HEK293 (cell line): ENCODE data around the gene MINDY2.

Experiments used
- CTCF ChIP-seq: fragments of 450-650 bp; formaldehyde crosslinking; IDR thresholded peaks from 2 replicates; pipeline ENCODE4 v1.5.1; 2016; ENCODE audit warnings: missing biosample characterization, missing genetic modification characterization
- KLF16 ChIP-seq: fragments of 450-650 bp; formaldehyde crosslinking; IDR thresholded peaks from 2 replicates; pipeline ENCODE4 v1.5.1; 2017; ENCODE audit warnings: missing biosample characterization, missing genetic modification characterization
- REPIN1 ChIP-seq: fragments of 450-650 bp; formaldehyde crosslinking; IDR thresholded peaks from 2 replicates; pipeline ENCODE4 v1.5.1; 2017; ENCODE audit warnings: missing biosample characterization, missing genetic modification characterization, low read depth
- YY2 ChIP-seq: fragments of 450-650 bp; formaldehyde crosslinking; IDR thresholded peaks from 2 replicates; pipeline ENCODE4 v1.5.1; 2016; ENCODE audit warnings: missing biosample characterization, missing genetic modification characterization
- ZFHX2 ChIP-seq: fragments of 450-650 bp; formaldehyde crosslinking; conservative IDR thresholded peaks from 2 replicates; pipeline ENCODE4 v1.5.1; 2016; ENCODE audit warnings: missing biosample characterization, missing genetic modification characterization
- ZNF239 ChIP-seq: fragments of 450-650 bp; formaldehyde crosslinking; IDR thresholded peaks from 2 replicates; pipeline ENCODE4 v1.5.1; 2016; ENCODE audit warnings: missing biosample characterization, missing genetic modification characterization
- ZNF24 ChIP-seq: fragments of 450-650 bp; formaldehyde crosslinking; IDR thresholded peaks from 2 replicates; pipeline ENCODE4 v1.5.1; 2016; ENCODE audit warnings: missing biosample characterization, missing genetic modification characterization
- ZNF416 ChIP-seq: fragments of 450-650 bp; formaldehyde crosslinking; IDR thresholded peaks from 2 replicates; pipeline ENCODE4 v1.5.1; 2016; ENCODE audit warnings: missing biosample characterization, missing genetic modification characterization
- ZNF654 ChIP-seq: fragments of 450-650 bp; formaldehyde crosslinking; IDR thresholded peaks from 2 replicates; pipeline ENCODE4 v1.5.1; 2016; ENCODE audit warnings: low read depth, missing biosample characterization, missing genetic modification characterization
- ZNF692 ChIP-seq: fragments of 450-650 bp; formaldehyde crosslinking; IDR thresholded peaks from 2 replicates; pipeline ENCODE4 v1.5.1; 2016; ENCODE audit warnings: missing biosample characterization, missing genetic modification characterization
- ZNF776 ChIP-seq: fragments of 450-650 bp; formaldehyde crosslinking; IDR thresholded peaks from 2 replicates; pipeline ENCODE4 v1.5.0; 2017; ENCODE audit warnings: missing biosample characterization, missing genetic modification characterization, borderline replicate concordance
- ZSCAN4 ChIP-seq: fragments of 450-650 bp; formaldehyde crosslinking; IDR thresholded peaks from 2 replicates; pipeline ENCODE4 v1.5.1; 2017; ENCODE audit warnings: missing biosample characterization, missing genetic modification characterization

GRCh38 chr15:58909616-58910015 is 138.5 kb downstream of the MINDY2 start:
- no peak for TF ChIP-seq REPIN1
- TF ChIP-seq CTCF: no peak
- TF ChIP-seq ZSCAN4 (tag by site-specific recombination): no peak
- no peak for TF ChIP-seq ZNF692 (tag by site-specific recombination)
- TF ChIP-seq ZNF416 (tag by site-specific recombination): no peak
- no peak for TF ChIP-seq ZFHX2 (tag by site-specific recombination)
- TF ChIP-seq ZNF776 (tag by site-specific recombination): no peak
- no peak for TF ChIP-seq ZNF239 (tag by site-specific recombination)
- no peak for TF ChIP-seq ZNF24 (tag by site-specific recombination)
- TF ChIP-seq KLF16 (tag by site-specific recombination): no peak
- no peak for TF ChIP-seq YY2 (tag by site-specific recombination)
- TF ChIP-seq ZNF654 (tag by site-specific recombination): no peak
